ENCODE measurements around the gene CSK.
"Not testable (repeated sequence)": the region's sequence is repeated elsewhere in the genome, so short reads cannot be mapped to it uniquely, and the experiment has no call there.

The CSK gene

DNA sequence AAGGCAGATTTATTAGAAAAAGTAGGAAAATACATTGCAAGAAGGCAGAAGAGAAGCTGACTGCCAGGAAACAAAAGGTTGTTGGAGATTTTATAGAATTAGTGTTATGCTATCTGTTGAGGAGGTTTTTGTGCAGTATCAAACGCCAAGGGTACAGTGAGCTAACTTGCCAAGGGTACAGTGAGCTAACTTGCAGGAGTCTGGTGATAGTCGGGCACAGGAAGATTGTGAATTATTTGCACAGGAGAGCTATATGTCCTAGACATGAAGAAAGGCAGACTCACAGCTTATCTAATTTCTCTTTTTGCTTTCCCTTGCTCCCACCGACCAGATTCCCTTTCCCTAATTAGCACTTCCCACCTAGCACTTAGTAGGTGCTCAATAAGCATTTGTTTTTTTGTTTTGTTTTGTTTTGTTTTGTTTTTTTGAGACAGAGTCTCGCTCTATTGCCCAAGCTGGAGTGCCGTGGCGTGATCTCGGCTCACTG is 2.7 kb upstream of the CSK start:
- Histone ChIP-seq H3K9me3 (ENCODE audit: control insufficient read depth, low read length) (no peaks in the 10 kb centered on the region), H3K4me3 (ENCODE audit: insufficient read depth, low read depth, low read length) (no peak overlapping the region), H3K36me3 (ENCODE audit: control insufficient read depth, insufficient read depth, low read length) (no peaks in the 10 kb centered on the region), H3K27me3 (ENCODE audit: control insufficient read depth, insufficient read depth, low read length, poor library complexity, severe bottlenecking) (peaks cover 15% of the 10 kb centered on the region), H3K4me1 (ENCODE audit: control insufficient read depth, insufficient read depth, low read length) (peaks cover 42% of the 10 kb centered on the region), H3K27ac (ENCODE audit: insufficient read depth, low read depth, low read length, poor library complexity, severe bottlenecking) (no peak overlapping the region)
- 89 to 92% methylated on average over 7 of the region's 7 CpGs for WGBS, 2 experiments

DNA sequence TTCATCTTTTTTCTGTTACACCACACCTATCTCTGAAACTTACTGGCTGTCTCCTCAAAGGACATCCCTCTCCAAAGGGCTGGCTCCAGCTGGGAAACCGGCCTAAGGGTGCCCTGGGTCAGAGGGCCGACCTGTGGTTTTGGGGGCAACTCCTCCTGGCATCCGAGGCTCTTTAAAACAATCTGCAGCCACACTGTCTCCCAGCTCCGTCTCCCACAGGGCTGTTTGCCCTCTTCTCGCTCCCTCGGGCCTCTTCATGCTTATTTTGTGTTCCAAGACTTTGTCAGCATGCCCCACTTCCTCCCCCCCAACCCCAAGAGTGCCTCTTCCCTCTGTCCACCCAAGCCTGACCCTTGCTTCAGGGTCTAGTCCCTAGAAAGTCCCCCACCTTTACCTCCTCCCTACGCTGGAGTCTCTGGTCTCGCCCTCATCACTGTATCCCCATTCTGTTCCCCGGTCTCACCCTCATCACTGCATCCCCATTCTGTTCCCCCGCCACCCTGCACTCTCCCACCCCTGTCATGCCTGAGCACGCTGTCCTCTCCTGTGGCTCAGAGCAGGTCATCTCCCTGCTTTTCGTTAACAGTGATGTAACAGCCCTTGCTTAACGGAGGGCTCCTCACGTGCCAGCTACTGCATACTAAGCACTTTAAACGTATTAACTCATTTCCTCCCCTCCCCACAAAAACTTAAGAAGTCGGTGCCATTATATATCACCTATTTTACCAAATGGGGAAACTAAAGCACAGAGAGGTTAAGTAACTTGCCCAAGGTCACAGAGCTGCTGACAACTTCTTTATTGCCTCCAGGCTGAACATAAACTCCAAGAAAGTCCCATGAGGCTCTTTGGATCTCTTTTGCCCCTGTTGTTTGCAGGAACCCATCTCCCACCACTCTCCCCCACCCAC is 1.1 kb upstream of the CSK start:
- WGBS, 2 experiments = 71 to 73% methylated on average over 16 of the region's 16 CpGs
- Histone ChIP-seq H3K27me3 (ENCODE audit: control insufficient read depth, insufficient read depth, low read length, poor library complexity, severe bottlenecking) (peaks cover 15% of the 10 kb centered on the region), H3K27ac (ENCODE audit: insufficient read depth, low read depth, low read length, poor library complexity, severe bottlenecking) (no peak overlapping the region), H3K9me3 (ENCODE audit: control insufficient read depth, low read length) (no peaks in the 10 kb centered on the region), H3K36me3 (ENCODE audit: control insufficient read depth, insufficient read depth, low read length) (no peaks in the 10 kb centered on the region), H3K4me3 (ENCODE audit: insufficient read depth, low read depth, low read length) (peak overlapping the region; percentile 77), H3K4me1 (ENCODE audit: control insufficient read depth, insufficient read depth, low read length) (peaks cover 42% of the 10 kb centered on the region)

DNA sequence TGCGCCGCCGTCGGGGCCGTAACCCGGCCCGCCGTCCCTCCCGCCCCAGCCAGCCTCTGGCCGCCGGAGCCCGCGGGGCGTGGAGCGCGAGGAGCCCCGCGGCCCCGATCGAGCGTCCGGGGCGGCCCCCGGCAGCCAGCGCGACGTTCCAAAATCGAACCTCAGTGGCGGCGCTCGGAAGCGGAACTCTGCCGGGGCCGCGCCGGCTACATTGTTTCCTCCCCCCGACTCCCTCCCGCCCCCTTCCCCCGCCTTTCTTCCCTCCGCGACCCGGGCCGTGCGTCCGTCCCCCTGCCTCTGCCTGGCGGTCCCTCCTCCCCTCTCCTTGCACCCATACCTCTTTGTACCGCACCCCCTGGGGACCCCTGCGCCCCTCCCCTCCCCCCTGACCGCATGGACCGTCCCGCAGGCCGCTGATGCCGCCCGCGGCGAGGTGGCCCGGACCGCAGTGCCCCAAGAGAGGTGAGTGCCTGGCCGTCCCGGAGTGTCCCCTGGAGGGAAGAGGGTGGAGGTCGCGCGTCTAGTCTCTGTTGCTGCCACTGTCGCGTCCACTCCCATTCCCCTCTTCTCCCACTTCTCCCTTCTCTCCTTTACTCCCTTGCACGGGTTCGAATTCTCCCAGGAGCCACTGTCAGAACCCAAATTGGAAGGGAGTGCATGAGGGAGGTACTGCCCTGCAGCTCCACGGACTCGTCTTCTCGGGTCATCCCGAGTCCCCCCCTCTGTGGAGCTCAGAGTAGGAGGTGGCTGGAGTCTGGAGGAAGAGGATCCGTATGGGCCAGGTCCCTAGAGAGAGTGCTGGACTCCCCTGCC is 585 bp downstream of the CSK start:
- WGBS, 2 experiments = 1% methylated on average over 67 to 72 of the region's 72 CpGs
- Histone ChIP-seq H3K27ac (ENCODE audit: insufficient read depth, low read depth, low read length, poor library complexity, severe bottlenecking) (no peak overlapping the region), H3K9me3 (ENCODE audit: control insufficient read depth, low read length) (no peaks in the 10 kb centered on the region)

DNA sequence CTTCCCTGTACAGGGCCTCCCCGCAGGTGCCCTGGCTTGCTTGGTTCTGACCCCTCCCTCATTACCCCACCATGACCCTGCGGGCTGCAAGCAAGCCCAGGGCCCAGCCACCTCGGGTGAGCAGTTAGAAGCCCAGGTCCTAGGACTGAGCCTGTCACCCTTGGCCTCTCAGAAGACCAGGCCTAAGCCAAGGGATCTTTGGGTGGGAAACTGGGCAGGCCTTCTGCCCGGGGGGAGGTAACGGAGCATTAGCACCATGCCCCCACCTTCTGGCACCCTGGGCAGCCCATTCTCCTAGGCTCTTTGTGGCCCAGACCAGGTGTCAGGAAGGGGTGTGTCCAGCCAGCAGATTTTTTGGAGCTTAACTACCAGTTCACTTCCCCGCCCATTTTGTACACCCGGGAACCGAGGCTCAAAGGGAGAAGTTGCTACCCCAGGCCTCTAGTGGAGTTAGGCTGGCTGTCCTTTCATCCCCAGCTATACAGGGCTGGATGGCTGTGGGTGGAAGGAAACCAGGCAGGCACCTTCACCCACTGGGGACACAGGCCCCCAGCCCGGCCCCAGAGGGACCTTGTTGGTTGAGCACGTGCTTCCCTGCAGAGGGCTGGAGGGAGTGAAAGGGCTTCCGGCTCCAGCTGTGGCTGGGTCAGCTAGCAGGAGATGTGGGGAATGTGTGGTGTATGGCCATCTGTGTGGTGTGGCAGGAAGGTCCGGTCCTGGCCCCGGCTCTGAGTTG is 1.4 kb downstream of the CSK start:
- H3K36me3 ChIP-seq (ENCODE audit: control insufficient read depth, insufficient read depth, low read length) = no peaks in the 10 kb centered on the region
- peak overlapping the region; percentile 77 for H3K4me3 ChIP-seq (ENCODE audit: insufficient read depth, low read depth, low read length)
- H3K9me3 ChIP-seq (ENCODE audit: control insufficient read depth, low read length) = no peaks in the 10 kb centered on the region
- 40 to 44% methylated on average over 13 of the region's 13 CpGs for WGBS, 2 experiments
- peaks cover 15% of the 10 kb centered on the region for H3K27me3 ChIP-seq (ENCODE audit: control insufficient read depth, insufficient read depth, low read length, poor library complexity, severe bottlenecking)
- peaks cover 34% of the 10 kb centered on the region for H3K4me1 ChIP-seq (ENCODE audit: control insufficient read depth, insufficient read depth, low read length)
- H3K27ac ChIP-seq (ENCODE audit: insufficient read depth, low read depth, low read length, poor library complexity, severe bottlenecking) = no peak overlapping the region

More for the DNA sequence above, 585 bp downstream of the CSK start:
- Histone ChIP-seq H3K4me1 (ENCODE audit: control insufficient read depth, insufficient read depth, low read length) (peaks cover 34% of the 10 kb centered on the region), H3K4me3 (ENCODE audit: insufficient read depth, low read depth, low read length) (peak overlapping the region; percentile 77), H3K36me3 (ENCODE audit: control insufficient read depth, insufficient read depth, low read length) (no peaks in the 10 kb centered on the region), H3K27me3 (ENCODE audit: control insufficient read depth, insufficient read depth, low read length, poor library complexity, severe bottlenecking) (peaks cover 15% of the 10 kb centered on the region)

DNA sequence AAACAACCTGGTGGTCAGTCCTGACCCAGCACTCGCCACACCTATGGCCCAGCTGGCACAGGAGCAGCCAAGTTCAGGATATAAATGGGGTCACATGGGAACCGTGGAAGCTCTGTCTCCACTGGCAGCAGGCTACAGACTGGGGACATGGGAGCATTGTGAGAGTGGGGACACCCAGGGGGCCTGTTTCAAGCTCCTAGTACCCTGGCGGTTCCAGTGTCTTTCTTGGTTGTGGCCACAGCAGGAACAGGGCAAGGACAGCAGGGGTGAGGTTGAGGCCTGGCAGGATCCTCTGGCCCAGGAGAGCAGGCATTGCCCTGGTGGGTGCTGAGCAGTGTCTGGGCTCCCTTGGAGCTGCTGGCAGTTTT is 1.9 kb downstream of the CSK start:
- no peaks in the 10 kb centered on the region for H3K9me3 ChIP-seq (ENCODE audit: control insufficient read depth, low read length)
- no peak overlapping the region for H3K4me3 ChIP-seq (ENCODE audit: insufficient read depth, low read depth, low read length)
- WGBS, 2 experiments = 87 to 89% methylated on average over 3 of the region's 3 CpGs

DNA sequence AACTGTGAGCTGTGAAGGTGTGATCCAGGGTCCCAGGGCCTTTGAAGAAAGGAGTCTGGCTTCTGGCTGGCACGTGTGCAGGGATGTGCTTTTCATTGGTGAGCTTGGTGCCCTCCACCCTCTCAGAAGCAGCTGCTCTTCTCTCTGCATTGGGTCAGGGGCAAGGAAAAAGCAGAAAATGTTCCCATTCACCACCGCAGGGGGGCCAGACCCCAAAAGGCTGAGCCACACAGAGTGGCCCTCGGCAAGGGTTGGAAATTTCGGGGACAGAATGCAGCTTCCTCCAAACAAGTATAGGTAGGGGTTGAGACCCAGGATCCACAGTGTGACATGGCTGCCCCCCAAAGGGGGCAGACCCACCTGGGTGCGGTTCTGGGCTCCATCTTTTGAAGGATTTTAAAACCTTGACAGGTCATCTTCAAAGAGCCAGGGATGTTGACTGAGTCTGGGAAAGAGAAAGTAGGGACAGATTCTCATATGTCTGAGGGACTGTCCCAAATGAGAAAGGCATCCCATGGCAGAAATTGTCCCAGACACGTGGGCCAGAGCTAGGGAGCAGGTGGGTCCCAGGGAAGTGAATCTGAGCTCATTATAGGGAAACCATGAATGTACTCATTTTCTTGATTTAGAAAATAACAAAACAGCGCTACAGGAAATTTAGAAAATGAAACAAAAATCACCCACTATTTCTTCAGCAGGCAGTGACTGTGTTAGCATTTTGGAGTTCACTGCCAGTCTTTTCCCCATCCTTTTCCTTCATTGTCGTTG is 2.7 kb downstream of the CSK start:
- H3K36me3 ChIP-seq (ENCODE audit: control insufficient read depth, insufficient read depth, low read length) = no peaks in the 10 kb centered on the region
- no peak overlapping the region for H3K4me3 ChIP-seq (ENCODE audit: insufficient read depth, low read depth, low read length)
- H3K27ac ChIP-seq (ENCODE audit: insufficient read depth, low read depth, low read length, poor library complexity, severe bottlenecking) = no peak overlapping the region
- H3K27me3 ChIP-seq (ENCODE audit: control insufficient read depth, insufficient read depth, low read length, poor library complexity, severe bottlenecking) = peaks cover 15% of the 10 kb centered on the region
- peaks cover 47% of the 10 kb centered on the region for H3K4me1 ChIP-seq (ENCODE audit: control insufficient read depth, insufficient read depth, low read length)
- 90% methylated on average over 8 of the region's 8 CpGs for WGBS, 2 experiments
- no peaks in the 10 kb centered on the region for H3K9me3 ChIP-seq (ENCODE audit: control insufficient read depth, low read length)

More for the DNA sequence above, 1.9 kb downstream of the CSK start:
- peaks cover 15% of the 10 kb centered on the region for H3K27me3 ChIP-seq (ENCODE audit: control insufficient read depth, insufficient read depth, low read length, poor library complexity, severe bottlenecking)
- peaks cover 39% of the 10 kb centered on the region for H3K4me1 ChIP-seq (ENCODE audit: control insufficient read depth, insufficient read depth, low read length)
- H3K27ac ChIP-seq (ENCODE audit: insufficient read depth, low read depth, low read length, poor library complexity, severe bottlenecking) = no peak overlapping the region
- H3K36me3 ChIP-seq (ENCODE audit: control insufficient read depth, insufficient read depth, low read length) = no peaks in the 10 kb centered on the region

DNA sequence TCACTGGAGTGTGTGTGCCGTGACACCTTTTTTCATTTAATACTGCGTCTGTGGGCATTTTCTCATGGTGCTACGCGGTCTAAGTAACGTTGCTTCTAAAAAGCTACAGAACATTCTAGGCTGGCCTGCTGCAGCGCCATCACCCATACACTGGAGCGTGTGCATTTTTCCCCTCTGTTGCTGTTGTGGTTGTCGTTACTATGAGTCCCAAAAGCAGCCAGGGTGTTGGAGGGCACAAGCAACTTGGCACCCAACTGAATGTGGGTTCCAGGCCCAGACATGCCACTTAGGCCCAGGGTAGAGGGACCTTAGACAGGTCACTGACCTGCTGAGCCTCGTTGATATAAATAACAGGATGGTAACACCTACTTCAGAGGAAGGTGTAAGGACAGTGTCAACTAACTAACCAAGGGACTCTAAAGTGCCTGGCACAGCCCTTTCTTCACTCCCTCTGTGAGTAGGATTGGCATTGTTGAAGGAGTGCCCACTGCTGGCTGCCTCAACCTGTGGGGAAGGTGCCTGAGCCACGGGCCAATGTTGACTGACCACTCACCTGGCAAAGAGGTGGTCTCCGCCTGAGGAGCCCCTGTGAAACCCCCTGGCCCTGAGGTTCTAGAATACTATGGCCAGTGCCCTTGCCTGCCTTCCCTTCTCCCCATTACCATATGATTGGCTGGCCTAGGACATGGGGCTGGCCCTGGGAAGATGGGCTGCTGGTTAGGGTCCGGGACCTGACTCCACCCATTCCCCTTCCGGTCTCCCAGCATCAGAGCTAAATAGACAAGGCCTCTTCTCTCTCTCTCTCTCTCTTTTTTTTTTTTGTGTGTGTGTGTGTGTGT is 3.5 kb downstream of the CSK start:
- 90 to 91% methylated on average over 12 to 13 of the region's 13 CpGs for WGBS, 2 experiments
- peaks cover 12% of the 10 kb centered on the region for H3K27me3 ChIP-seq (ENCODE audit: control insufficient read depth, insufficient read depth, low read length, poor library complexity, severe bottlenecking)
- no peak overlapping the region for H3K4me3 ChIP-seq (ENCODE audit: insufficient read depth, low read depth, low read length)
- no peaks in the 10 kb centered on the region for H3K9me3 ChIP-seq (ENCODE audit: control insufficient read depth, low read length)
- H3K27ac ChIP-seq (ENCODE audit: insufficient read depth, low read depth, low read length, poor library complexity, severe bottlenecking) = no peak overlapping the region
- no peaks in the 10 kb centered on the region for H3K36me3 ChIP-seq (ENCODE audit: control insufficient read depth, insufficient read depth, low read length)
- peaks cover 52% of the 10 kb centered on the region for H3K4me1 ChIP-seq (ENCODE audit: control insufficient read depth, insufficient read depth, low read length)

DNA sequence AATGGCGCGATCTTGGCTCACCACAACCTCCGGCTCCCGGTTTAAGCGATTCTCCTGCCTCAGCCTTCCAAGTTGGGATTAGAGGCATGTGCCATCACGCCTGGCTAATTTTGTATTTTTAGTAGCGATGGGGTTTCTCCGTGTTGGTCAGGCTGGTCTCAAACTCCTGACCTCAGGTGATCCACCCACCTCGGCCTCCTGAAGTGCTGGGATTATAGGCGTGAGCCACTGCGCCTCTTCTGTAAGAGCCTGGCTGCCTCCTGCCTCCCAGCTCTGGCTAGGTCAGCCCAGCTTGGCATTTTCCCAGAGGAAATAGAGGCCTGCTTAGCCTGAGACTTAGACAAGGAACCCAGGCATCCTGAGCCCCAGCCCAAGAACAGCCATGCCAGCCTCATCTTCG is 4.2 kb downstream of the CSK start:
- WGBS, 2 experiments = 92 to 94% methylated on average over 12 of the region's 12 CpGs
- H3K9me3 ChIP-seq (ENCODE audit: control insufficient read depth, low read length); H3K36me3 ChIP-seq (ENCODE audit: control insufficient read depth, insufficient read depth, low read length); H3K27me3 ChIP-seq (ENCODE audit: control insufficient read depth, insufficient read depth, low read length, poor library complexity, severe bottlenecking); H3K27ac ChIP-seq (ENCODE audit: insufficient read depth, low read depth, low read length, poor library complexity, severe bottlenecking); H3K4me3 ChIP-seq (ENCODE audit: insufficient read depth, low read depth, low read length): not testable (repeated sequence)
- peaks cover 48% of the 10 kb centered on the region for H3K4me1 ChIP-seq (ENCODE audit: control insufficient read depth, insufficient read depth, low read length)
